ENCODE results near the gene SH3RF2.

DNA sequence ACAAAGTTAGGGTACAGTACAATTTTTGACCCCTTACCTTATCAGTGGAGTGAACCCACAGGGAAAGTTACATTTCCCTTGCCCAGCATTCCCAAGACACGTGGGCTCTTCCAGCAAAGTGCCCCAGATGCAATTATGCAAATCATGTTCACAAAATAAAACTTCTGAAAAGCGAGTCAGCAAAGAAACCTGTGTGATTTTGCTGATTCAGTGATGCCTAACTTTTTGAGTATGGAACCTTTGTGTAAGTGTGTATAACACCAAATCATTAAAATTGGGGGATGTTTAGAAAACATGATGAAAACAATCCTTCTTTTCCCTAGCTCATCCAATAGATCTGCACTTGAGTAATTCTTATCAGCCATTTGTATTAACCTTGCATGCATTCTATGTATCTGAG lies 52.6 kb downstream of the SH3RF2 start:
- TF ChIP-seq, protein P1, sequence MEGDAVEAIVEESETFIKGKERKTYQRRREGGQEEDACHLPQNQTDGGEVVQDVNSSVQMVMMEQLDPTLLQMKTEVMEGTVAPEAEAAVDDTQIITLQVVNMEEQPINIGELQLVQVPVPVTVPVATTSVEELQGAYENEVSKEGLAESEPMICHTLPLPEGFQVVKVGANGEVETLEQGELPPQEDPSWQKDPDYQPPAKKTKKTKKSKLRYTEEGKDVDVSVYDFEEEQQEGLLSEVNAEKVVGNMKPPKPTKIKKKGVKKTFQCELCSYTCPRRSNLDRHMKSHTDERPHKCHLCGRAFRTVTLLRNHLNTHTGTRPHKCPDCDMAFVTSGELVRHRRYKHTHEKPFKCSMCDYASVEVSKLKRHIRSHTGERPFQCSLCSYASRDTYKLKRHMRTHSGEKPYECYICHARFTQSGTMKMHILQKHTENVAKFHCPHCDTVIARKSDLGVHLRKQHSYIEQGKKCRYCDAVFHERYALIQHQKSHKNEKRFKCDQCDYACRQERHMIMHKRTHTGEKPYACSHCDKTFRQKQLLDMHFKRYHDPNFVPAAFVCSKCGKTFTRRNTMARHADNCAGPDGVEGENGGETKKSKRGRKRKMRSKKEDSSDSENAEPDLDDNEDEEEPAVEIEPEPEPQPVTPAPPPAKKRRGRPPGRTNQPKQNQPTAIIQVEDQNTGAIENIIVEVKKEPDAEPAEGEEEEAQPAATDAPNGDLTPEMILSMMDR (IDR thresholded peaks at IDR 0.05) = no peak
- no peak for TF ChIP-seq EZH2 (IDR thresholded peaks at IDR 0.05; ENCODE audit: borderline replicate concordance, insufficient read depth, low read depth, low read length, poor library complexity, severe bottlenecking)

All from B cell (primary cell).